Activated T-helper 17 cell treated with anti-CD3 and anti-CD28 coated beads, Interleukin-2, amount 50 U/mL, for 72 hours (primary cell): Measurements from ENCODE around the gene ESPNL. TPM values are rescaled to one million over a fixed set of nuclear protein-coding genes. Genes with fewer than 3 reads are reported as not detected.

Source experiments
- ATAC-seq: fragments of 150-1000 bp; cut with Tn5 transposase; replicated peaks from 2 replicates; pipeline ENCODE4 v1.10.0; 2021; ENCODE audit warnings: mild to moderate bottlenecking, moderate library complexity
- H3K27ac Mint-ChIP-seq: one replicate; pipeline ENCODE4 v1.8.0; 2022; ENCODE audit warnings: mixed read lengths
- H3K27me3 Mint-ChIP-seq: one replicate; pipeline ENCODE4 v1.8.0; 2022; ENCODE audit warnings: mixed read lengths
- H3K36me3 Mint-ChIP-seq: one replicate; pipeline ENCODE4 v1.8.0; 2022; ENCODE audit warnings: low read depth, mild to moderate bottlenecking, mixed read lengths
- H3K4me1 Mint-ChIP-seq: one replicate; pipeline ENCODE4 v1.8.0; 2022; ENCODE audit warnings: mixed read lengths
- H3K4me3 Mint-ChIP-seq: one replicate; pipeline ENCODE4 v1.8.0; 2022; ENCODE audit warnings: mild to moderate bottlenecking, mixed read lengths
- H3K9me3 Mint-ChIP-seq: one replicate; pipeline ENCODE4 v1.8.0; 2022; ENCODE audit warnings: mixed read lengths
- total RNA-seq, 2 donors: library from RNA; stranded (reverse); gene quantifications; one replicate each; pipeline ENCODE4 v1.2.3, GENCODE V29; 2022

Gene ESPNL
- total RNA-seq, 2 donors from 2014 or later: 0.39 to 1.0 TPM

- peak overlapping the region; percentile 25 for H3K4me3 Mint-ChIP-seq
- H3K9me3 Mint-ChIP-seq: no peaks in the 10 kb centered on the region
- H3K27ac Mint-ChIP-seq: peak overlapping the region; percentile 87
- no peaks in the 10 kb centered on the region for H3K27me3 Mint-ChIP-seq
- ATAC-seq: no peak
- no peaks in the 10 kb centered on the region for H3K4me1 Mint-ChIP-seq
- peaks cover 27% of the 10 kb centered on the region for H3K36me3 Mint-ChIP-seq
Observed at GRCh38 chr2:238098901-238099713, 1.0 kb upstream of the ESPNL start.

GRCh38 chr2:238099714-238100048, 459 bp upstream of the ESPNL start:
- peaks cover 23% of the 10 kb centered on the region for H3K36me3 Mint-ChIP-seq
- ATAC-seq: no peak
- no peaks in the 10 kb centered on the region for H3K4me1 Mint-ChIP-seq
- H3K27ac Mint-ChIP-seq: no peak overlapping the region
- H3K4me3 Mint-ChIP-seq: no peak overlapping the region
- no peaks in the 10 kb centered on the region for H3K9me3 Mint-ChIP-seq
- H3K27me3 Mint-ChIP-seq: no peaks in the 10 kb centered on the region

- no peak for ATAC-seq
- Mint-ChIP-seq H3K36me3 (peaks cover 19% of the 10 kb centered on the region), H3K4me1 (no peaks in the 10 kb centered on the region), H3K27ac (no peak overlapping the region), H3K4me3 (no peak overlapping the region), H3K27me3 (no peaks in the 10 kb centered on the region), H3K9me3 (no peaks in the 10 kb centered on the region)
Observed at GRCh38 chr2:238100821-238101771, 956 bp downstream of the ESPNL start.

GRCh38 chr2:238101891-238102841, 2.0 kb downstream of the ESPNL start:
- H3K36me3 Mint-ChIP-seq: peaks cover 19% of the 10 kb centered on the region
- no peaks in the 10 kb centered on the region for H3K27me3 Mint-ChIP-seq
- no peaks in the 10 kb centered on the region for H3K9me3 Mint-ChIP-seq
- no peak overlapping the region for H3K4me3 Mint-ChIP-seq
- H3K4me1 Mint-ChIP-seq: no peaks in the 10 kb centered on the region
- H3K27ac Mint-ChIP-seq: peak overlapping the region; percentile 36
- no peak for ATAC-seq

- Mint-ChIP-seq H3K27me3 (no peaks in the 10 kb centered on the region), H3K27ac (peak overlapping the region; percentile 36), H3K4me1 (no peaks in the 10 kb centered on the region), H3K4me3 (no peak overlapping the region), H3K36me3 (peaks cover 14% of the 10 kb centered on the region), H3K9me3 (no peaks in the 10 kb centered on the region)
- no peak for ATAC-seq
Observed at GRCh38 chr2:238102865-238103264, 2.7 kb downstream of the ESPNL start.

GRCh38 chr2:238103465-238104225, 3.5 kb downstream of the ESPNL start:
- no peaks in the 10 kb centered on the region for H3K4me1 Mint-ChIP-seq
- H3K27ac Mint-ChIP-seq: no peak overlapping the region
- no peaks in the 10 kb centered on the region for H3K27me3 Mint-ChIP-seq
- no peaks in the 10 kb centered on the region for H3K9me3 Mint-ChIP-seq
- ATAC-seq: no peak
- H3K4me3 Mint-ChIP-seq: no peak overlapping the region
- peaks cover 6% of the 10 kb centered on the region for H3K36me3 Mint-ChIP-seq

- H3K27ac Mint-ChIP-seq: no peak overlapping the region
- no peaks in the 10 kb centered on the region for H3K9me3 Mint-ChIP-seq
- H3K36me3 Mint-ChIP-seq: no peaks in the 10 kb centered on the region
- no peaks in the 10 kb centered on the region for H3K4me1 Mint-ChIP-seq
- no peaks in the 10 kb centered on the region for H3K27me3 Mint-ChIP-seq
- no peak overlapping the region for H3K4me3 Mint-ChIP-seq
- no peak for ATAC-seq
Observed at GRCh38 chr2:238104226-238104690, 4.1 kb downstream of the ESPNL start.

- no peaks in the 10 kb centered on the region for H3K9me3 Mint-ChIP-seq
- H3K27me3 Mint-ChIP-seq: no peaks in the 10 kb centered on the region
- H3K4me3 Mint-ChIP-seq: no peak overlapping the region
- H3K4me1 Mint-ChIP-seq: no peaks in the 10 kb centered on the region
- H3K36me3 Mint-ChIP-seq: no peaks in the 10 kb centered on the region
- no peak for ATAC-seq
- no peak overlapping the region for H3K27ac Mint-ChIP-seq
Observed at GRCh38 chr2:238104691-238105371, 4.7 kb downstream of the ESPNL start.

GRCh38 chr2:238105506-238106338, 5.6 kb downstream of the ESPNL start:
- Mint-ChIP-seq H3K4me3 (no peak overlapping the region), H3K27ac (no peak overlapping the region), H3K36me3 (no peaks in the 10 kb centered on the region), H3K4me1 (no peaks in the 10 kb centered on the region), H3K9me3 (no peaks in the 10 kb centered on the region), H3K27me3 (no peaks in the 10 kb centered on the region)
- ATAC-seq: no peak

GRCh38 chr2:238106339-238106697, 6.2 kb downstream of the ESPNL start:
- Mint-ChIP-seq H3K9me3 (no peaks in the 10 kb centered on the region), H3K4me3 (no peak overlapping the region), H3K27me3 (no peaks in the 10 kb centered on the region), H3K4me1 (no peaks in the 10 kb centered on the region), H3K27ac (no peak overlapping the region), H3K36me3 (no peaks in the 10 kb centered on the region)
- ATAC-seq: no peak

GRCh38 chr2:238106698-238107524, 6.8 kb downstream of the ESPNL start:
- H3K27me3 Mint-ChIP-seq: no peaks in the 10 kb centered on the region
- H3K9me3 Mint-ChIP-seq: no peaks in the 10 kb centered on the region
- H3K4me3 Mint-ChIP-seq: no peak overlapping the region
- no peaks in the 10 kb centered on the region for H3K4me1 Mint-ChIP-seq
- no peak for ATAC-seq
- H3K27ac Mint-ChIP-seq: no peak overlapping the region
- no peaks in the 10 kb centered on the region for H3K36me3 Mint-ChIP-seq
